GM12878 (cell line): ENCODE results near the gene CCNY. TPM values are rescaled to one million over a fixed set of nuclear protein-coding genes. Genes with fewer than 3 reads are reported as not detected.

ENCODE experiments used
- ATAC-seq: fragments of 200-7000 bp; cut with Tn5 transposase; 3 replicates; pipeline ENCODE4 v1.9.1; 2020; ENCODE audit warnings: mild to moderate bottlenecking, moderate library complexity
- BruUV-seq: library from RNA; stranded (reverse); fragments of 400-500 nt; replicated peaks from 2 replicates; lab custom pipeline; 2021; lab: Mats Ljungman, UMichigan
- CTCF ChIA-PET: fragments of 300-600 bp; sonication (Branson Sonifier 250); formaldehyde crosslinking; extraction: SDS; loops from one replicate; lab custom pipeline; 2021; ENCODE audit warnings: inconsistent platforms; lab: Yijun Ruan, JAX
- POLR2A ChIA-PET: fragments of 350-600 bp; formaldehyde crosslinking; extraction: SDS; loops from one replicate; lab custom pipeline; 2021; ENCODE audit warnings: inconsistent platforms; lab: Charles Lee
- RAD21 ChIA-PET: fragments of 300-600 bp; sonication (Branson Sonifier 250); formaldehyde crosslinking; loops from one replicate; lab custom pipeline; 2023; ENCODE audit warnings: antibody characterized with exemption; ENCODE audit not compliant: unreplicated experiment; lab: Charles Lee
- SMC1A ChIA-PET: fragments of 300-600 bp; sonication (Branson Sonifier 250); formaldehyde crosslinking; loops from one replicate; lab custom pipeline; 2023; ENCODE audit not compliant: unreplicated experiment, uncharacterized antibody; lab: Charles Lee
- DNase-seq: peaks from one replicate; pipeline ENCODE4 v3.0.0-alpha.2; 2011; ENCODE audit warnings: low read depth, low spot score
- FAIRE-seq: peaks from 3 replicates; lab custom pipeline; 2011; peaks lifted over from hg19 to GRCh38; lab: Jason Lieb, UNC
- H2AFZ ChIP-seq: 2 replicates; pipeline ENCODE4 v1.6.0; 2011; ENCODE audit warnings: low read depth, low read length, control low read depth; ENCODE audit not compliant: control insufficient read depth
- H3K27ac ChIP-seq: 2 replicates; pipeline ENCODE4 v1.5.1; 2011; ENCODE audit warnings: control low read depth; ENCODE audit not compliant: control insufficient read depth, insufficient read depth
- H3K27me3 ChIP-seq, 2 experiments: replicated peaks in 1 of 2; 2 replicates each; pipeline versions ENCODE4 v1.6.0 to v1.6.1; 2011; ENCODE audit warnings: low read length in 1 of 2; ENCODE audit not compliant: control insufficient read depth in 2 of 2, insufficient read depth in 2 of 2
- H3K36me3 ChIP-seq, 2 experiments: 2 replicates each; pipeline ENCODE4 v1.5.1; 2011; ENCODE audit warnings: low read length in 1 of 2; ENCODE audit not compliant: control insufficient read depth in 2 of 2, insufficient read depth in 2 of 2
- H3K4me1 ChIP-seq: 2 replicates; pipeline ENCODE4 v1.6.1; 2011; ENCODE audit warnings: mild to moderate bottlenecking, low read length, moderate library complexity, mixed read lengths; ENCODE audit not compliant: control insufficient read depth, insufficient read depth
- H3K4me2 ChIP-seq: 2 replicates; pipeline ENCODE4 v1.6.0; 2011; ENCODE audit warnings: control low read depth; ENCODE audit not compliant: control insufficient read depth, insufficient read depth
- H3K4me3 ChIP-seq: fragments of 200-600 bp; sonication (generic); 2 replicates; pipeline ENCODE4 v1.5.1; 2016
- H3K79me2 ChIP-seq: 2 replicates; pipeline ENCODE4 v1.6.0; 2011; ENCODE audit warnings: low read length; ENCODE audit not compliant: control insufficient read depth, insufficient read depth
- H3K9ac ChIP-seq: 2 replicates; pipeline ENCODE4 v1.8.0; 2011; ENCODE audit warnings: low read length, control low read depth, mixed read lengths; ENCODE audit not compliant: control insufficient read depth, insufficient read depth
- H3K9me3 ChIP-seq: replicated peaks from 3 replicates; pipeline ENCODE4 v1.5.1; 2011; ENCODE audit warnings: mild to moderate bottlenecking, low read length; ENCODE audit not compliant: control insufficient read depth, insufficient read depth
- H4K20me1 ChIP-seq: 2 replicates; pipeline ENCODE4 v1.6.0; 2011; ENCODE audit not compliant: control insufficient read depth, insufficient read depth
- CHD2 ChIP-seq: IDR thresholded peaks from 2 replicates; pipeline ENCODE4 v1.6.1; 2011; ENCODE audit warnings: low read depth, low read length, improper control_type of control experiment, borderline replicate concordance
- LARP7 ChIP-seq: fragments of 450-650 bp; IDR thresholded peaks from 2 replicates; pipeline ENCODE4 v1.6.1; 2017; ENCODE audit warnings: mild to moderate bottlenecking
- MTA2 ChIP-seq: fragments of 450-650 bp; IDR thresholded peaks from 2 replicates; pipeline ENCODE4 v1.6.1; 2016; ENCODE audit warnings: low read depth, mild to moderate bottlenecking, moderate library complexity
- NFYB ChIP-seq: IDR thresholded peaks from 2 replicates; pipeline ENCODE4 v1.6.1; 2011; ENCODE audit warnings: low read depth, mild to moderate bottlenecking, low read length, improper control_type of control experiment, moderate library complexity; ENCODE audit not compliant: insufficient read depth
- NR2C1 ChIP-seq: fragments of 450-650 bp; IDR thresholded peaks from 2 replicates; pipeline ENCODE4 v1.6.1; 2017; ENCODE audit warnings: antibody characterized with exemption, mild to moderate bottlenecking, moderate library complexity
- PAX5 ChIP-seq: IDR thresholded peaks from 2 replicates; pipeline ENCODE4 v1.6.1; 2011; ENCODE audit warnings: low read depth, low read length, borderline replicate concordance
- PML ChIP-seq: IDR thresholded peaks from 2 replicates; pipeline ENCODE4 v1.6.1; 2012; ENCODE audit warnings: low read length, inconsistent platforms
- STAT1 ChIP-seq: fragments of 450-650 bp; conservative IDR thresholded peaks from 2 replicates; pipeline ENCODE4 v1.6.1; 2014; ENCODE audit warnings: antibody characterized with exemption, mild to moderate bottlenecking
- TARDBP ChIP-seq: IDR thresholded peaks from 2 replicates; pipeline ENCODE4 v1.6.1; 2016; ENCODE audit warnings: borderline replicate concordance
- USF1 ChIP-seq: IDR thresholded peaks from 2 replicates; pipeline ENCODE4 v1.6.1; 2011; ENCODE audit warnings: borderline replicate concordance, low read depth, mild to moderate bottlenecking, moderate library complexity, mixed read lengths, low read length; ENCODE audit not compliant: insufficient read depth; ENCODE audit errors: extremely low read length
- ZNF622 ChIP-seq: fragments of 450-650 bp; IDR thresholded peaks from 2 replicates; pipeline ENCODE4 v1.6.1; 2017; ENCODE audit warnings: mild to moderate bottlenecking, inconsistent platforms
- in situ Hi-C: fragments of 300-500 bp; cut with MboI; formaldehyde crosslinking; loops from 9 replicates; pipeline ENCODE4 v1.14.3; 2018; ENCODE audit warnings: mixed read lengths
- intact Hi-C: fragments of 100-400 bp; cut with micrococcal nuclease; formaldehyde crosslinking; loops from one replicate; pipeline ENCODE4 v1.14.2; 2022; ENCODE audit not compliant: unreplicated experiment
- polyA plus RNA-seq, 11 experiments: library from polyadenylated mRNA; depleted of rRNA in 4 of 11; unstranded in 6 of 11; stranded (reverse) in 5 of 11; fragments of >200 nt; fragmentation: Nextera tagmentation in 4 of 11; fragmentation: Illumina TruSeq in 1 of 11; extraction: Ambion mirVana in 4 of 11; extraction: Trizol in 1 of 11; gene quantifications; 1 replicate in 1 of 11; 2 replicates in 10 of 11; pipeline versions ENCODE4 v1.2.1 to v1.2.3, GENCODE V29; 2011 to 2016; ENCODE audit warnings: inconsistent platforms in 2 of 11, missing spikeins in 2 of 11, low read depth in 1 of 11
- total RNA-seq, 4 experiments: library from RNA; depleted of rRNA in 3 of 4; stranded (reverse); fragments of >200 nt in 3 of 4; fragmentation: Illumina TruSeq in 1 of 4; extraction: Trizol in 1 of 4; gene quantifications; 2 replicates each; pipeline versions ENCODE4 v1.2.1 to v1.2.3, GENCODE V29; 2013 to 2021

CCNY gene
- total and polyA plus RNA-seq, 10 of the 15 experiments (the other 5 are each of a cell fraction or from before 2014, with no cell fraction given) = 3.6 to 50.0 (median 26.1) TPM

DNA sequence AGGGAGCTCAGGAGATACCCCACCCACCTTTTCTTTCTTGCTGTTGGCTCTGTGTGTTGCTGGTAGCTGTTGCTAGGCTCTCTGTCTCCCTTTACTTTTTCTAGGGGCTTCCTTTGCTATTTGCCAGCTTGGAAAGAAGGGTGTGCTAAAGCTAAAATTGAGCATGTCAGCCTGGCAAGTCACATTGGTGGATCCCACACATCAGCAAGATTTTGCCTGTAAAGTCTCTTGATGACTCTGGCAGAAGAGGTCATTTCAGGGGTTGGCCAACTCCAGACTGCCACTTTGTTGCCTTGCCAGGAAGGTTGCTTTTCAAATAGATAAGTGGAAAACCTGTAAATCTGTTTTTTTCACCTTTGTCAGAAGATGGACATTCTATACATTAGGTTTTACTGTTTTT, 9.9 kb downstream of the CCNY start:
- in situ Hi-C loops (no loop called here), intact Hi-C loops (no loop called here)
- POLR2A ChIA-PET = no interaction called here
- FAIRE-seq = no peak
- no peak for DNase-seq
- TF ChIP-seq PAX5 (no peak), ZNF622 (no peak), PML (no peak), TARDBP (no peak), LARP7 (no peak), USF1 (no peak), STAT1 (no peak), CHD2 (no peak), NR2C1 (no peak), MTA2 (no peak), NFYB (no peak)
- Histone ChIP-seq H3K4me1 (peaks cover 23% of the 10 kb centered on the region), H2AFZ (no peak overlapping the region), H3K9me3 (no peaks in the 10 kb centered on the region), H3K27ac (no peak overlapping the region), H3K79me2 (peaks cover 48% of the 10 kb centered on the region), H3K4me3 (no peak overlapping the region), H3K4me2 (no peak overlapping the region), H4K20me1 (no peaks in the 10 kb centered on the region), H3K9ac (no peak overlapping the region), H3K36me3 (peaks cover 0 to 1% of the 10 kb centered on the region in 2 experiments; a peak in 1 of 4 replicates), H3K27me3 (no peaks in the 10 kb centered on the region)
- RAD21 ChIA-PET = no interaction called here
- CTCF ChIA-PET = no interaction called here
- BruUV-seq = no TSS peak
- SMC1A ChIA-PET = interaction anchor here (0.6 to 1.8 kb wide), 5 partner anchors 11 to 217 kb away, joined by 3 to 9 read pairs (median 5); no protein-coding TSS in a partner anchor
- ATAC-seq = no peak
